Anterior cingulate cortex (tissue), 58 donors: ENCODE measurements around the gene GALNT18.

ENCODE experiments used
- DNase-seq, 58 donors: peaks; one replicate each; lab custom pipeline; 2025; lab: John Stamatoyannopoulos, UW

The GALNT18 gene

DNA sequence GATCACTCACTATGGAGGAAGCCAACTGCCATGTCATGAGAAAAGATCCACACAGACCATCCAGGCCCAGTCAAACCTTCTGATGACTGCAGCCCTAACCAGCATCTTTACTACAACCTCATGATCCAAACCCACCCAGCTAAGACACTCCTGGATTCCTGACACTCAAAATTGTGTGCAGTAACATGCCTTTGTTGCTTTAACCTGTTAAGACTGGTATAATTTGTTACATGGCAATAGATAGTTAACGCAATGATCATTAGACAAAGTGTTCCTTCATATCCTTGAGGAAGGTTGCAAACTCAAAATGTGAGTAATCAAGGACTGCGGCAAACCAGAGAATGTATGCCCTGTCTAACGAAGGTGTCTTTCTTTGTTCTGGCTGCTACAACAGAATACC is 221.7 kb downstream of the GALNT18 start:
- DNase-seq = no peak

- DNase-seq = no peak
These were observed 224.0 kb downstream of the GALNT18 start for GRCh38 chr11:11397781-11398180.

GRCh38 chr11:11397036-11397415 is 224.8 kb downstream of the GALNT18 start:
- no peak for DNase-seq

DNA sequence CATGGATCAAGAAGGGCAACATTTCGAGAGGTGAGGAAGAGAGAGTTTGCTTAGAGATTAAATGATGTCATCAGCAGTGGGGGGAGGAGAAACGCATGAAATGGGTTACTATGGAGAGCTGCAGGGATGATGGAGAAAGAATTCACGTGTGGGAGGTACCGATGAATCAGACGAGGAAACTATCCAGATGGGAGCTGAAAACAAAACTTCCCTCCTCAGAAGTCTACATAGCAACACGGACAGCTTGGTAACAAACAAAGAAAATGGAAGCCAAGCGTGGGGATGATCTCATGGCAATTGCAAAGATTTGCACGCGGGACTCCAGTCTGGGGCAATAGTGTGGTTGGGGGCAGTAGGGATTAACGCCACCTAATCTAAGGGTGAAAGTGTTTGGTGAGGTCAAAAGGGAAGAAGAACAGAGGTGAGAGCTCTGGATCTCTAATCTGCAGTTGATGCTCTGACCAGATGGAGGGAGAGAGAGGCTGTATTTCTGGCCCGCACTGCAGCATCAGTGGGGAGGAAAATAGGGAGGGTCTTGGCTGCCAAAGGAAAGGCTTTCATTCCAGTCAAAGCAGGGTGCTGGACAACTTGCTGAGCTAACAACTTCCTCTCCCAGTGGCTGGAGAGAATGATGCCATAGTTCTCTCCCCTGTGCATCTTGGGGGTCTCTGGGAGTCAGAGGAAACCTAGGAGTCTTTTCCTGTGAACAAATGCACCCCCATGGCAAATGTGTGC is 225.3 kb downstream of the GALNT18 start:
- peak in 17 of 58 donors; percentile 3 to 74 (median 36) for DNase-seq

DNA sequence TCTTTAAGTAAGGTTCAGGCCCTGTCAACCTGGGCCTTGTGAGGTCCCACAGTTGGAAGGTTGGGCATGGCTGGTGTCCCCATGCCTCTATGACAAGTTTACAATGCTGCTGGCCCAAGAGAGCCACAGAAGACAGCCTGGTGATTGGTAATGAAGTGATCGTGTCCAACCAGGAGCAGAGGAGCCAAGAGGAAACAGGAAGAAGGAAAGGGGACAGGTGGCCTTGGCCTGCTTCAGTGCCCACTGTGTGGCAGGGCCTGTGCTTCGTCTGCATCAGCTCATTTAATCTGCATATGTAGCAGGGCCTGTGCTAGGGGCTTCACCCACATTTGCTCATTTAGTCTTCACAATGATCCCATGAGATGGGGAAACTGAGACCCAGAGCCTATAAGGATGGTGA is 226.7 kb downstream of the GALNT18 start:
- no peak for DNase-seq

DNA sequence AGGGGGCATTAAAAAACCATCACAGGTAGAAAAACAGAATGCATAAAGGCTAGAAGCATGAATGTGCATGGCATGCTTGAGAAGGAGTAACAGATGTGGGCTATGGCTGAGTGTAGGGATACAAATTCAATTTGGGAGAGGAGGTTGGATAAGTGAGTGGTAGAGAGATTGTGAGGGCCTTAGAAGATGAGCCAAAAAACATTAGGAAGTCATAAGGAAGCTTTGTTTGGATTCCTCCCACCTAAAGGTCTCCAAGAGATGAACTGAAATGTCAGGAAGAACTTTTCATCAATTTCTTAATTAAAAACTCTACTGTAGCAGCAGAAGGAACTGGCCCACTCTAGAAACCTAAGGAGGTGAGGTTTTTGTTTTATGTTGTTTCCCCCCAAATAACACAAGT is 227.6 kb downstream of the GALNT18 start:
- no peak for DNase-seq

- no peak for DNase-seq
These were observed 229.9 kb downstream of the GALNT18 start for GRCh38 chr11:11391796-11392463.

DNA sequence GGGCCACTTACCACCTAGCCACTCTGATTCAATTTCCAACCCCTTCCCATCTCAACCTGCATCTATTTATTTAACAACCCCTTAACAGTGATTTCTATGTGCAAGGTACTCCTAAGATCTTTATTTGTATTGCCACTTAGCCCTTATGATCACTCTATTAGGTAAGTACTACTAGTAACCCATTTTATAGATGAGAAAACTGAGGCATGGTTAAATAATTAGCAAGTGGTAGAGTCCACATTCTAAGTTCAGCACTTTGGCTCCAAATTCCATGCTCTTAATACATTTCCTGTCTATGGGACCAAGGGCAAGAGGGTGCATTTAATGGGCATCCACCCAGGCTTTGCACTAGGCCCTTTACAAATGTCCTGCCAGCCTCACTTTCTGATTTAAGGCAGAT is 230.6 kb downstream of the GALNT18 start:
- no peak for DNase-seq

- DNase-seq = no peak
These were observed 231.6 kb downstream of the GALNT18 start for GRCh38 chr11:11390068-11390771.

DNA sequence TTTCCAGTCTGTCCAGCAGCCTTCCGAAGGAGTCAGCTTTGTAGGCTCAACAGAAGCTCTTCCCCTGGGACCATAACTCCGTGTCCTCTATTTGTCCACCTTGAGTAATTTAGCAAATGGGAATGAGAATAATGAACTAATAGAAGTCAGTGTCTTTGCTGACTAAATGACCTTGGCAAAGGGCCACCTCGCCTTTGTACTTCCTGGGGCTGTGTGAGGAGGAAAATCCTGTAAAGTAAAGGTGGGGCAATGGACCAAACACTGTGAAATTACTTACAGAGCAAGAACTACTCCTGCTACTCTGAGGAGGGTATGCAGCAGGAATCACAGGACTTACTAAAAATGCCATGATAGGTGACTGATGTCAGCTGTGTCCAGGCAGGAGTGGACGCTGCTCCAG is 232.6 kb downstream of the GALNT18 start:
- DNase-seq = no peak

GRCh38 chr11:11387622-11388305 is 234.0 kb downstream of the GALNT18 start:
- DNase-seq = no peak

DNA sequence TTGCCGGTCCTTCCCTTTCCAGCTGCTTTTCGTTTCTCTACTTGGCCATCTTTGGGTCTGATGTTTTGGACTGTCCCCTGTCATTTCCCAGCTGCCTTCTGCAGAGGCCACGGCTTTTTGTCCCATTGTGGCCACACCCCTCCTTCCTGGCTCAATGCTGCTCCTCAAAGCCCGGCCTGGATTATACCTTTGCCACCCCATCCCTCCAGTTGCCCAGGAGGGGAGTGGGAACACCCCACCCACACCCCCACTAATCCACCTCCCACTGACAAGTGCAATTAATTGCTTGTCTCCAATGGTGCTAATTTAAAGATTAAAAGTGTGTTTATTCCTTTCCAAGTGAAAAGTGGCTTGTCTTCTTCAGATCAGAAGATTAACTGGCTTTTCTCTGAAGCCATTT is 234.6 kb downstream of the GALNT18 start:
- no peak for DNase-seq

DNA sequence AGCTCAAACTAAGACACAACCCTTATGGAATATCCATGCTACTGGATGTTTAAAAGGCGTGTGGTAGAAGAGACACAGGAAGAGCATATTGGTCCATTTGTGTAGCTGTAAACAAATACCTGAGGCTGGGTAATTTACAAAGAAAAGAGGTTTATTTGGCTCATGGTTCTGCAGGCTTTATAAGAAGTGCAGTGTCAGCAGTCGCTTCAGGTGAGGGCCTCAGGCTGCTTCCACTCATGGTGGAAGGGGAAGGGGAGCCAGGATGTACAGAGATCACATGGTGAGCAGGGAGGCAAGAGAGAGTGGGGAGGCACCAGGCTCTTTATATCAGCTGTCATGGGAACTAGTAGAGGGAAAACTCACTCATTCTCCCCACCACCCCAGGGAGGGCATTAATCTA is 237.0 kb downstream of the GALNT18 start:
- DNase-seq = no peak

DNA sequence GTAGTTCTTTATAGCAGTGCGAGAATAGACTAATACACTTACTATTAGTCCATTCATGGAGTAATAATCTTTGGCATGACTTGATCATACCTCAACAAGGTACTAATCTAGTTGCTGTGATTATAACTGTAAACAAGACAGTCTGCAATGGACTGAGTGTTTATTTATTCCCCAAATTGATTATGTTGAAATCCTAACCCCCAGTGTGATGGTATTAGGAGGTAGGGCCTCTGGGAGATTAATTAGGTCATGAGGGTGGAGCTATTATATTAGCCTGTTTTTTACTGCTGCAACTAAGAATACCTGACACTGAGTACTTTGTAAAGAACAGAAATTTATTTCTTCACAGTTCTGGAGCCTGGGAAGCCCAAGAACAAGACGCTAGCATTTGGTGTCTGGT is 237.8 kb downstream of the GALNT18 start:
- DNase-seq = no peak

GRCh38 chr11:11382858-11383532 is 238.8 kb downstream of the GALNT18 start:
- DNase-seq = no peak

DNA sequence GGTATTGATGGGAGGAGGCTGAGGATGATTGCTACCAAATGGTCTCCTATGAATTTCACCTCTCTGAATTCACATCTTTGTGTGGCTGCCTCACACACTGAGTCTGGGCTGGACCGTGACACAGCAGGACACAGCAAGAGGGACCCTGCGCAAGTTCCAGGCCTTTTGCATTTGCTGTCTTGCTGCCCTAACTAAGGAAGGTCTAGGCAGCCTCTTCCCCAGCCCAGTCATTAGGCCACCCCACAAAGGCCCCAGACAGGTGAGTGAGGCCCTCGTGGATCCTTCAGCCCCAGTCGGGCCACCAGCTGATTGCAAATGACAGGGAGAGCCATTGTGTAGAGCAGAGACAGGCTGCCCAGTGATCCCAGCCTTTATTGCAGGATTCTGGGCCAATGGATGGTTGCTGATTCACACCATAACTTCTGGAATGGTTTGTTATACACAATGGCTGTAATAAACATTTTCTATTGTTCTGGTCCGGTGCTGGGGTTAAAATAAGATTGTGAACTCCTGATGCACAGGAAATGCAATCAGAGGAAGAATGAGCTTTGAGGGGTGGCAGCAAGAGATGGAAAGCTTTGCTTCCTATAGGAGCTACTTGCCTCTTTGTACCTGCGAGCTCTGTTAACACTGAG is 240.2 kb downstream of the GALNT18 start:
- no peak for DNase-seq

DNA sequence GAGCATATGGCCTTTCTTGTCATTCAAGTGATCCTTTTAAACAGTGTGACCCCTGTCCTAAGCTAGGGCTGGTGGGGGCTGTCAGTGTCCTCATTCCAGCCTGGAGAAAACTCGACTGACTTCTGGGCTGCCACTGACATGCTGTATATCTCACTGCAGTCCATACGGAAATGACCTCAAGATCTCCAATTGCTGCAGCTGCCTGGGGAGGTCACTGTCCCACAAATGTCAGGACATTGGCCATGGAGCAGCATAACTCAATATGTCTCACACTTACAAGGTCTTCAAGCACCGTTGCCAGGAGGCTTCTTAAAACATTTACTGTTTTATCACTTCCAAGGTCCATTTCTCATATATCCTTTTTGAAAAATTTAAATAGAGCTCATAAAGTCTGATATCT is 240.9 kb downstream of the GALNT18 start:
- no peak for DNase-seq

- DNase-seq = no peak
These were observed 241.5 kb downstream of the GALNT18 start for GRCh38 chr11:11380340-11380739.

DNA sequence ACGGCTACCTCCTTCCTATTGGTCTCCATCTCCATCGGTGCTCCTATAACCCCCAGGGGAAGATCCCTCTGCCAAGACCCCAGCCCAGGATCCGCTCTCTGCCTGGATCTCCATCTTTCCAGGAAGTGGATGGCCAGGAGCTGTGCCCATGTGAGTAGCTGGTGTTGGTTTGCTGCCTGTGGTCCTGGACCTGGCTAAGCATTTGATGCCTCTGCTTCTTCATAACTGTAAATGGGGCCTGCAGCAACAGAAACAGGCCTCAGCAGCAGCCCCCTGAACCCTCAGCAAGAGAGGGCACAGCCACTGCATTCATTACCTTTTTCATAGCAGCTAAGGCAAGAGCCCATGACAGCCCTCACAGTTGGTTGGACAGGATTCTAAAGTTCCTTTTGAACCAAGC is 242.1 kb downstream of the GALNT18 start:
- DNase-seq = no peak
